Transverse colon (tissue), 4 donors: ENCODE measurements around the gene PHGDH.

Experiments
- EP300 ChIP-seq: sonication (generic); formaldehyde crosslinking; IDR thresholded peaks from one replicate; pipeline ENCODE4 v1.6.1; 2017; ENCODE audit warnings: antibody characterized with exemption, low read depth
- POLR2A ChIP-seq: fragments of 450-650 bp; IDR thresholded peaks from one replicate; pipeline ENCODE4 v1.6.1; 2016; ENCODE audit warnings: antibody characterized with exemption, mild to moderate bottlenecking, moderate library complexity
- POLR2AphosphoS5 ChIP-seq, 3 donors: sonication (generic); formaldehyde crosslinking; IDR thresholded peaks; one replicate each; pipeline ENCODE4 v1.6.1; 2016; ENCODE audit warnings: antibody characterized with exemption in 3 of 3
- TF ChIP-seq, protein P1 (sequence below), 5 experiments: fragments of 200-600 bp in 3 of 5; fragments of 450-650 bp in 2 of 5; sonication (generic) in 3 of 5; IDR thresholded peaks; 1 replicate in 2 of 5; 2 replicates in 3 of 5; pipeline ENCODE4 v1.5.1; 2016 to 2017; ENCODE audit warnings: antibody characterized with exemption in 5 of 5, inconsistent platforms in 3 of 5, mild to moderate bottlenecking in 2 of 5, moderate library complexity in 1 of 5

DNA sequence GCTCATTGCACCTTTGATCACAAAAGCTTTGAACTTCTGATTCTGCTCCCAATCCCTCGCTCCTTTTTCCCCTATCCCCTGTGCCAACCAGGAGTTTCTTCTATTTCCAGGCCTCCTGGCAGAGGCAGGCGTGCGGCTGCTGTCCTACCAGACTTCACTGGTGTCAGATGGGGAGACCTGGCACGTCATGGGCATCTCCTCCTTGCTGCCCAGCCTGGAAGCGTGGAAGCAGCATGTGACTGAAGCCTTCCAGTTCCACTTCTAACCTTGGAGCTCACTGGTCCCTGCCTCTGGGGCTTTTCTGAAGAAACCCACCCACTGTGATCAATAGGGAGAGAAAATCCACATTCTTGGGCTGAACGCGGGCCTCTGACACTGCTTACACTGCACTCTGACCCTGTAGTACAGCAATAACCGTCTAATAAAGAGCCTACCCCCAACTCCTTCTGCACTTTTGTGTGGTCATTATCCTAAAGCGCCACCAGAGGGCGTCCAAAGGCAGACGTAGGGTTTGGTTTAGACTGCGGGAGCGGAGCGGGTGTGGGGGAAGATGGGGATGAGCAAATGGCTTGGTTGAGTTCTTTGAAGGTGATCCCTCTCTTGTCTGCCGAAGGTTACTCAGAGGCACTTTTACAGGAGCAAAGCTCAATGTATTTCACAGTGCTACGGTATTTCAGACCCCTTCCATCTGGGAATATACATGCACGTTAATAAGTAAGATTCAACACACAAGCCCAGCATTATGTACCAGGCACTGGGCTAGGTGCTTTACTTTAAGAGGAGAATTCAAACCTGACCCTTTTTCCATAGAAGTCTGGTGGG lies 32.3 kb downstream of the PHGDH start:
- TF ChIP-seq, protein P1, sequence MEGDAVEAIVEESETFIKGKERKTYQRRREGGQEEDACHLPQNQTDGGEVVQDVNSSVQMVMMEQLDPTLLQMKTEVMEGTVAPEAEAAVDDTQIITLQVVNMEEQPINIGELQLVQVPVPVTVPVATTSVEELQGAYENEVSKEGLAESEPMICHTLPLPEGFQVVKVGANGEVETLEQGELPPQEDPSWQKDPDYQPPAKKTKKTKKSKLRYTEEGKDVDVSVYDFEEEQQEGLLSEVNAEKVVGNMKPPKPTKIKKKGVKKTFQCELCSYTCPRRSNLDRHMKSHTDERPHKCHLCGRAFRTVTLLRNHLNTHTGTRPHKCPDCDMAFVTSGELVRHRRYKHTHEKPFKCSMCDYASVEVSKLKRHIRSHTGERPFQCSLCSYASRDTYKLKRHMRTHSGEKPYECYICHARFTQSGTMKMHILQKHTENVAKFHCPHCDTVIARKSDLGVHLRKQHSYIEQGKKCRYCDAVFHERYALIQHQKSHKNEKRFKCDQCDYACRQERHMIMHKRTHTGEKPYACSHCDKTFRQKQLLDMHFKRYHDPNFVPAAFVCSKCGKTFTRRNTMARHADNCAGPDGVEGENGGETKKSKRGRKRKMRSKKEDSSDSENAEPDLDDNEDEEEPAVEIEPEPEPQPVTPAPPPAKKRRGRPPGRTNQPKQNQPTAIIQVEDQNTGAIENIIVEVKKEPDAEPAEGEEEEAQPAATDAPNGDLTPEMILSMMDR (IDR thresholded peaks at IDR 0.05), result peak; percentile 68 to 83 (median 82)
- TF ChIP-seq POLR2A (no peak), EP300 (no peak), POLR2AphosphoS5 (IDR thresholded peaks at IDR 0.05) (no peak)
